ENCODE results near the gene H6PD. TPM values are rescaled to one million over a fixed set of nuclear protein-coding genes. Genes with fewer than 3 reads are reported as not detected.

H6PD gene
- total RNA-seq, 2 donors from 2014 or later, result 16.1 to 19.2 TPM

GRCh38 chr1:9248341-9249262 lies 14.0 kb downstream of the H6PD start:
- Mint-ChIP-seq H3K27me3 (no peaks in the 10 kb centered on the region), H3K4me3 (no peak overlapping the region), H3K4me1 (peaks cover 12% of the 10 kb centered on the region), H3K27ac (no peak overlapping the region), H3K36me3 (ENCODE audit: low read depth) (peaks cover 5% of the 10 kb centered on the region)
- DNase-seq, result no peak
- H3K9me3 ChIP-seq (ENCODE audit: control insufficient read depth, low read length, poor library complexity, severe bottlenecking), result no peaks in the 10 kb centered on the region
- no peak for ATAC-seq

DNA sequence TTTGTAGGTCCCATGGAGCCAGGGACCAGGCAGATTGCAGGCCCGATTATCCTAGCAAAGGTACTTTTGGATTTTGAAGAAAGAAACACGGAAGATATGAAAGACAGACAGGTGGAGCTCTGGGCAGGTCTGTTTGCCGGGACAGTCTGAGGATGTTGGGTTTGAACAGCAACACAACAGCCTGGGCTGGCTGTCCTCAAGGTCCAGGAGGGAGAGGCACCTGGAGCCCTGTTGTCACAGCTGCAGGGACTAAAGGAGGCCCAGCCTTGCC lies 14.6 kb downstream of the H6PD start:
- Mint-ChIP-seq H3K36me3 (ENCODE audit: low read depth) (peaks cover 5% of the 10 kb centered on the region), H3K4me1 (peaks cover 12% of the 10 kb centered on the region), H3K27ac (no peak overlapping the region), H3K4me3 (no peak overlapping the region), H3K27me3 (no peaks in the 10 kb centered on the region)
- DNase-seq, result no peak
- no peaks in the 10 kb centered on the region for H3K9me3 ChIP-seq (ENCODE audit: control insufficient read depth, low read length, poor library complexity, severe bottlenecking)
- ATAC-seq, result no peak

DNA sequence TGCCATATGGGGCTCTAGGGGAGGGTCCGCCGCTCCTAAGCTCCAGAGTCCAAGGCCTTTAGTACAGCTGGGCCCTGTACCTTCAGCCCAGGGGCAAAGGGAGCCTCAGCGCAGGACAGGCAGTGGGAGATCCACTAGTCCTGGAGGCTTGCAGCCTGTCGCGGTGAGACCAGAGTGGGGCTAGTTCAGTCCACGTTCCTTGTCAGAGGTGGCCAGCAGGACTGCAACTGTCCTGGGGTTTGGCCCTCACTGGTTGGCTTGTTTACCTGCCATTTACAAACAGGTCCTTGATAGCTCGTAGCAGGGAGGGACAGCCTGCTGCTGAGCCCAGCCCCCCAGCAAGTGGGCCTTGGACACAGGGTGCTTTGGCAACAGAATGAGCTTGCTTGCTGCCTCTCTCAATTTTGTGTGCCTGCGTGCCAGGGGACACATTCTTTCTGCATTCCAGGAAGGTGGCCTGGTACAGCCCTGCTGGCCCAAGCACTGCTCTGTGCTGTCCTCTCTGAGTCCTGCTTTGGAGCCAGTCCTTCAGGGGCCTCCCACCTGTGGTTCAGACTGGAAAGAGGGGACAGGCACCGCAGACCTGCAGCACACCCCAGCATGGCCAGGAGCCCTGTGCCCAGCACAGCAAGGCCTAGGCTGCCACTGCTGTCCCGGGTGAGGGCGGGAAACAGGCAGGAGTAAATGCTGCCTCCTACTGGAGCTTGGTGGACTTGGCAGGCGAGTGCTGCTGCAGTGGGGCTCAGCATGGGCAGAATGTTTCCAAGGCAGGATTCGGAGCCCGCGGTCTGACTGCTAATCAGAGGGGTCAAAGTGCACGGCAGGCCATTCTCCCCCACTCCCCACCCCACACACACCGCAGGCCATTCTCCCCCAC lies 15.2 kb downstream of the H6PD start:
- Mint-ChIP-seq H3K36me3 (ENCODE audit: low read depth) (peaks cover 5% of the 10 kb centered on the region), H3K27me3 (no peaks in the 10 kb centered on the region), H3K4me3 (no peak overlapping the region), H3K27ac (no peak overlapping the region), H3K4me1 (peaks cover 7% of the 10 kb centered on the region)
- DNase-seq, result no peak
- no peaks in the 10 kb centered on the region for H3K9me3 ChIP-seq (ENCODE audit: control insufficient read depth, low read length, poor library complexity, severe bottlenecking)
- ATAC-seq, result peak; percentile 41

DNA sequence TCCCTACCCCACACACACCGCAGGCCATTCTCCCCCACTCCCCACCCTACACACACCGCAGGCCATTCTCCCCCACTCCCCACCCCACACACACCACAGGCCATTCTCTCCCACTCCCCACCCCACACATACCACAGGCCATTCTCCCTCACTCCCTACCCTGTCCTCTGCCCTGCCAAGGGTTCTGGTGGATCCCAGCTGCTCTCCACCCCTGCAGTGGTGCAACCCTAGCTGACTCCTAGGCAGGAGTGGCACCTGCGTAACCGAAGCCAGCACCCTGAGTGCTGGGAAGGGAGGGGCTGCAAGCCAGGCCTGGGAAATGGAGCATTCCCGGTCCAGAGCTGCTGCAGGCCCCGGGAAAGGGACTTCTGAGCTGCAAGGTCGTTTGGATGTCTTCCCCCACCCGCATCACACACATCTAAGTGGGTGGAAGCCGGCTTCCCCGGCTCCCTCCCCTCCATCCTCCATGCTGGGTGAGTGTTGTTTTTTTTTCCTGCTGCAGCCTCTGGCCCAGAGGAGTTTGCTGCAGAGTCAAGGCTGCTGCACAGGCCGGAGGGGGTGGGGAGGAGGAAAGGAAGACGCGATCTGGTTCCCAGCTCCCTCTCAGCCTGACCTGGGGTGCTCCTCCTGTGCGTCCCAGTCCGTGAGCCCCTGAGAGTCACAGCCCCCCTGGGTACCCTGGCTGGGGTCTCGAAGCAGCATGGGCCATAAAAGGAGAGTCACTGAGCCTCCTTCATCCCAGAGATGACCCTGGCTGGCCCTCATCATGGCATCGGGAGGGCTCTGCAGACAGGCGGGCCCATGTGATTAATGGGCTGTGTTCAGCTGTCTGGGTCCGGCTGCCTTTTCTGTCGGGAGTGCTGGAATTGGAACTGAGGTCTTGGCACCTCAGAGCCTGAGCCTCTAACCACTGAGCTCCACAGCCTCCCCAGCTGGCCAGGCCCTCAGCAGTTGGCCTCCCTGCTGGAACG lies 16.1 kb downstream of the H6PD start:
- H3K27ac Mint-ChIP-seq, result no peak overlapping the region
- no peaks in the 10 kb centered on the region for H3K9me3 ChIP-seq (ENCODE audit: control insufficient read depth, low read length, poor library complexity, severe bottlenecking)
- H3K4me3 Mint-ChIP-seq, result no peak overlapping the region
- peaks cover 6% of the 10 kb centered on the region for H3K4me1 Mint-ChIP-seq
- peaks cover 5% of the 10 kb centered on the region for H3K36me3 Mint-ChIP-seq (ENCODE audit: low read depth)
- H3K27me3 Mint-ChIP-seq, result no peaks in the 10 kb centered on the region
- no peak for ATAC-seq
- DNase-seq, result no peak

DNA sequence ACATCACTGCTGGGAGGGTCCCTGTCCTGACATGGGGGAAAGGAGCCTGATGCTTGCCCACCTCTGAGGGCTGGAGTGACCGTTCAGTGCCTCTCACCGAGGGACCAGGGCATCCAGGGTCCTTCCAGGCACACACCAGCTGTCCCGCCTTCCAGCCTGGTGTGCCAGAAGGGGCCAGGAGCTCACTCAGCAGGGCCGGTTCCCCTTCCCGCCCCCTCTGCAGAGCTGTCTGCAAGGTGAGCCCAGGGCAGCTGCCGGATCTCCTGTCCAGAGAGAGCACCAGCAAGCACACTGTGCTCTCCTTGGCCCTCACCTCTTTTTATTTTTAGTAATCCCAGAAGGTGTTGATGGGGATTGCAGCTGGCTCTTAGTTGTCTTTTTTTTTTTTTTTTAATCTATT lies 16.9 kb downstream of the H6PD start:
- Mint-ChIP-seq H3K4me1 (peaks cover 6% of the 10 kb centered on the region), H3K27ac (no peak overlapping the region), H3K36me3 (ENCODE audit: low read depth) (peaks cover 5% of the 10 kb centered on the region), H3K27me3 (no peaks in the 10 kb centered on the region), H3K4me3 (no peak overlapping the region)
- ATAC-seq (no peak), DNase-seq (no peak)
- no peaks in the 10 kb centered on the region for H3K9me3 ChIP-seq (ENCODE audit: control insufficient read depth, low read length, poor library complexity, severe bottlenecking)

DNA sequence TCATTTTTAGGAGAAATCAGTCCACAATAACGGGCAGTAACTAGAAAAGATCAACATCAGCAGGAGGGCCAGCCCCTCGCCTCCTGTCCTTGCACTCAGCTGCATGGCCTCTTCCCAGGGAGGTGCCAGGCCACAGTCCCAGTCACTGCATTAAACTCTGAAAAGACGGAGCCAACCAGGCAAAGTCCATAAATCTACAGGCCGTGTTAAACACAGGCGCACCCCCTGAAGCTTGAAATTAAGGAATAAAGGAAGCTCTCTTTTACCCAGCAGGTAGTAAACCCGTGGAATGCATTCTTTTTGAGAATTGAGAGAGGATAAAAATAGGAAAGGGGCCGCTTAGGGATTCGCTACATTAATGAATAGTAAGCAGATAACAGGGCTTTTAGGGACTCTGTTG lies 18.4 kb downstream of the H6PD start:
- peaks cover 8% of the 10 kb centered on the region for H3K4me1 Mint-ChIP-seq

DNA sequence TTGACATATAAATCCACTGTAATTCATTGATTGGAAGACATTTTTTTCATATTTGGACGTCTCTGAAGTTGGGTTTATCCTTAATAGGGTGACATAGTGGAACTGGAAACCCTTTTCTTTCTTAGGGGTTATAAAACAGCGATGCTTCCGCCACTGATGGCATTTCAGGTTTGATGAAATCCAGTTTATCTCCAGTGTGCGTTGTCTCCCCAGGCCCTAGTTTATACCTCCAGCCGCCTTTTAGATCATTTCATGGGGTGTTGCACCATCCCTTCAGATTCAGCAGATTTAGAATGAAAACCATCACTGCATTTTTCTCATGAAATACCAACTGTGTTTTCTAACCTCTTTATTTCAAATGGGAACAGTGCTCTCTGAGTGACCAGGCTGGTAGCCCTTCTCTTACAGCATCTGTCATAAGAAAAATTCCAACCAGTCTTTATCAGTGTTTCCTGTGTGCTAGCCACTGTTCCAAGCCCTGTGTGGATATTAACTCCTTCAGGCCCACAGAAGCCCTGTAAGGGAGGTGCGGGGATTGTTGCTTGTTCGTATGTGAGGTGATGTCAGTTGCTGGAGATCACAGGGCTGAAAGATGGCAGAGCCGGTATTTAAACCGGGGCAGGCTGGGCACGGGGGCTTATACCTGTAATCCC lies 19.0 kb downstream of the H6PD start:
- H3K36me3 Mint-ChIP-seq (ENCODE audit: low read depth), result peaks cover 2% of the 10 kb centered on the region
- H3K9me3 ChIP-seq (ENCODE audit: control insufficient read depth, low read length, poor library complexity, severe bottlenecking), result no peaks in the 10 kb centered on the region
- no peak for DNase-seq
- peaks cover 13% of the 10 kb centered on the region for H3K4me1 Mint-ChIP-seq
- H3K4me3 Mint-ChIP-seq, result no peak overlapping the region
- H3K27me3 Mint-ChIP-seq, result no peaks in the 10 kb centered on the region
- ATAC-seq, result no peak
- peak overlapping the region; percentile 24 for H3K27ac Mint-ChIP-seq

More for the DNA sequence above, 18.4 kb downstream of the H6PD start:
- no peak overlapping the region for H3K4me3 Mint-ChIP-seq
- H3K36me3 Mint-ChIP-seq (ENCODE audit: low read depth), result peaks cover 5% of the 10 kb centered on the region
- no peaks in the 10 kb centered on the region for H3K9me3 ChIP-seq (ENCODE audit: control insufficient read depth, low read length, poor library complexity, severe bottlenecking)
- DNase-seq (no peak), ATAC-seq (no peak)
- H3K27ac Mint-ChIP-seq, result no peak overlapping the region
- H3K27me3 Mint-ChIP-seq, result no peaks in the 10 kb centered on the region

- no peak overlapping the region for H3K4me3 Mint-ChIP-seq
- H3K27ac Mint-ChIP-seq, result no peak overlapping the region
- ATAC-seq (no peak), DNase-seq (no peak)
- H3K9me3 ChIP-seq (ENCODE audit: control insufficient read depth, low read length, poor library complexity, severe bottlenecking), result no peaks in the 10 kb centered on the region
- H3K36me3 Mint-ChIP-seq (ENCODE audit: low read depth), result peaks cover 3% of the 10 kb centered on the region
- peaks cover 28% of the 10 kb centered on the region for H3K4me1 Mint-ChIP-seq
- H3K27me3 Mint-ChIP-seq, result no peaks in the 10 kb centered on the region
Measured at GRCh38 chr1:9256332-9256731, 21.8 kb downstream of the H6PD start.

- no peak for ATAC-seq
- no peak for DNase-seq
- H3K27ac Mint-ChIP-seq, result no peak overlapping the region
- H3K4me3 Mint-ChIP-seq, result no peak overlapping the region
- peaks cover 26% of the 10 kb centered on the region for H3K4me1 Mint-ChIP-seq
- no peaks in the 10 kb centered on the region for H3K27me3 Mint-ChIP-seq
- peaks cover 3% of the 10 kb centered on the region for H3K36me3 Mint-ChIP-seq (ENCODE audit: low read depth)
- no peaks in the 10 kb centered on the region for H3K9me3 ChIP-seq (ENCODE audit: control insufficient read depth, low read length, poor library complexity, severe bottlenecking)
Measured at GRCh38 chr1:9257851-9258250, 23.3 kb downstream of the H6PD start.

DNA sequence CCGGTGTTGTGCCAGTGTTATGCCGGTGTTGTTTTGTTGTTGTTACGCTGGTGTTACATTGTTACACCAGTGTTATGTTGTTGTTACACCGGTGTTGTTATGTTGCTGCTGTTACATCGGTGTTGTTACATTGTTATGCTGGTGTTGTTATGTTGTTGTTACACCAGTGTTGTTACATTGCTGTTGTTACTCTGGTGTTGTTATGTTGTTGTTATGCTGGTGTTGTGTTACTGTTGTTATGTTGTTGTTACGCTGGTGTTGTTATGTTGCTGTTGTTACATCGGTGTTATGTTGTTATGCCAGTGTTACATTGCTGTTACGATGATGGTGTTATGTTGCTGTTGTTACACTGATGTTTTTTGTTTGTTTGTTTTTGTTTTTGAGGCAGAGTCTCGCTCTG lies 24.1 kb downstream of the H6PD start:
- no peak overlapping the region for H3K27ac Mint-ChIP-seq
- H3K36me3 Mint-ChIP-seq (ENCODE audit: low read depth), result peaks cover 3% of the 10 kb centered on the region
- H3K4me3 Mint-ChIP-seq, result no peak overlapping the region
- no peaks in the 10 kb centered on the region for H3K9me3 ChIP-seq (ENCODE audit: control insufficient read depth, low read length, poor library complexity, severe bottlenecking)
- H3K4me1 Mint-ChIP-seq, result peaks cover 25% of the 10 kb centered on the region
- H3K27me3 Mint-ChIP-seq, result no peaks in the 10 kb centered on the region
- DNase-seq (no peak), ATAC-seq (no peak)

DNA sequence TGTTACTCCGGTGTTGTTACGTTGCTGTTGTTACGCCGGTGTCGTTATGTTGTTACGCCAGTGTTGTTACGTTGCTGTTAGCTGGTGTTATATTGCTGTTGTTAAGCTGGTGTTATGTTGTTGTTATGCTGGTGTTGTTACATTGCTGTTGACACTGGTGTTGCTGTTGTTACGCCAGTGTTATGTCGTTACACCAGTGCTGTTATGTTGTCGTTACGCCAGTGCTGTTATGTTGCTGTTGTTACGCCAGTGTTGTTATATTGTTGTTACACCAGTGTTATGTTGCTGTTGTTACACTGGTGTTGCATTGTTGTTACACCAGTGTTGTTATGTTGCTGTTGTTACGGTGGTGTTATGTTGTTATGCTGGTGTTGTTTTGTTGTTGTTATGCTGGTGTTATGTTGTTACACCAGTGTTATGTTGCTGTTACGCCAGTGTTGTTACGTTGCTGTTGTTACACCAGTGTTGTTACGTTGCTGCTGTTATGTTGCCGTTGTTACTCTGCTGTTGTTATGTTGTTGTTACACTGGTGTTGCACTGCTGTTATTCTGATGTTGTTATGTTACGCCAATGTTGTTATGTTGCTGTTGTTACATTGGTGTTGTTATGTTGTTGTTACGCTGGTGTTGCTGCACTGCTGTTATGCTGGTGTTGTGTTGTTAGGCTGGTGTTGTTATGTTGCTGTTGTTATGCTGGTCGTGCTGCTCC lies 25.6 kb downstream of the H6PD start:
- ATAC-seq (no peak), DNase-seq (no peak)
- H3K36me3 Mint-ChIP-seq (ENCODE audit: low read depth), result peaks cover 3% of the 10 kb centered on the region
- peaks cover 25% of the 10 kb centered on the region for H3K4me1 Mint-ChIP-seq
- H3K9me3 ChIP-seq (ENCODE audit: control insufficient read depth, low read length, poor library complexity, severe bottlenecking), result no peaks in the 10 kb centered on the region
- H3K27ac Mint-ChIP-seq, result peak overlapping the region; percentile 9
- H3K4me3 Mint-ChIP-seq, result peak overlapping the region; percentile 19
- no peaks in the 10 kb centered on the region for H3K27me3 Mint-ChIP-seq

GRCh38 chr1:9261496-9261895 lies 26.9 kb downstream of the H6PD start:
- H3K9me3 ChIP-seq (ENCODE audit: control insufficient read depth, low read length, poor library complexity, severe bottlenecking), result no peaks in the 10 kb centered on the region
- Mint-ChIP-seq H3K4me3 (no peak overlapping the region), H3K36me3 (ENCODE audit: low read depth) (peaks cover 3% of the 10 kb centered on the region), H3K27me3 (no peaks in the 10 kb centered on the region), H3K27ac (no peak overlapping the region), H3K4me1 (peaks cover 26% of the 10 kb centered on the region)
- DNase-seq, result no peak
- ATAC-seq, result no peak
